Thoracic aorta (tissue), 2 donors: ENCODE measurements around the gene TBC1D2. TPM values are rescaled to one million over a fixed set of nuclear protein-coding genes. Genes with fewer than 3 reads are reported as not detected.

Experiments
- ATAC-seq: fragments of 150-250 bp; one replicate; pipeline ENCODE4 v1.8.0; 2017; ENCODE audit warnings: low read depth; ENCODE audit not compliant: insufficient number of reproducible peaks, low FRiP score
- DNase-seq: peaks from one replicate; pipeline ENCODE4 v3.0.0-alpha.2; 2020; ENCODE audit warnings: low spot score
- H3K27ac ChIP-seq, 2 donors: fragments of 200-600 bp; sonication (generic); 1 replicate in 1 of 2; 2 replicates in 1 of 2; pipeline ENCODE4 v1.5.1; 2016; ENCODE audit warnings: mild to moderate bottlenecking in 2 of 2, moderate library complexity in 2 of 2
- H3K27me3 ChIP-seq: fragments of 200-600 bp; sonication (generic); replicated peaks from 2 replicates; pipeline ENCODE4 v1.6.0; 2016; ENCODE audit warnings: mild to moderate bottlenecking; ENCODE audit not compliant: insufficient read depth
- H3K36me3 ChIP-seq: fragments of 200-600 bp; sonication (generic); one replicate; pipeline ENCODE4 v1.5.1; 2016
- H3K4me1 ChIP-seq, 2 donors: fragments of 200-600 bp; sonication (generic); 1 replicate in 1 of 2; 2 replicates in 1 of 2; pipeline versions ENCODE4 v1.5.1 to v1.6.0; 2016; ENCODE audit warnings: low read depth in 2 of 2, mild to moderate bottlenecking in 1 of 2; ENCODE audit not compliant: control insufficient read depth in 1 of 2
- H3K4me3 ChIP-seq: fragments of 200-600 bp; sonication (generic); 2 replicates; pipeline ENCODE4 v1.5.1; 2016; ENCODE audit warnings: mild to moderate bottlenecking
- H3K9me3 ChIP-seq: fragments of 200-600 bp; sonication (generic); 2 replicates; pipeline ENCODE4 v1.5.1; 2016
- CTCF ChIP-seq: fragments of 200-600 bp; sonication (generic); IDR thresholded peaks from one replicate; pipeline ENCODE4 v1.5.1; 2019; ENCODE audit warnings: antibody characterized with exemption
- total RNA-seq, 2 donors: library from RNA; depleted of rRNA; stranded (reverse); fragments of >200 nt; gene quantifications; one replicate each; pipeline versions ENCODE4 v1.1.0 to v1.2.3, GENCODE V29; 2016

The TBC1D2 gene
- total RNA-seq, 2 donors from 2014 or later, result 22.3 to 23.7 TPM

DNA sequence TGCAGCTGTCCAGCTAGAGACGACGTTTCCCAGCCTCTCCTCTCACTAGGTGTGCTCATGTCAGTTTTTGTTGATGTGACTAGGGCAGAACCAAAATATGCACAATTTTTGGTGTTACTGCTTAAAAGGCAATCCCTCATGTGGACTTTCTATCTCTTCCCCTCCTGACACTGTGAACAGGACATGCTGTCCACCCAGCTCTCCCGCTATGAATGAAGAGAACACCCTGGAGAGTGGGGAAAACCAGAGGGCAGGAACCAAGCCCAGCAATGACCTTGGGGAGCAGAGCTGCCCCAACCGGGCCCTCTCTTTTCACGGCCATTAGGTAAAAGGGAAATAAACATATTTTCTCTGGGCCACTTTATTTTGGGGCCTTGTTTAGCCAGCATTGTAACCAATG lies 46.7 kb upstream of the TBC1D2 start:
- no peak for TF ChIP-seq CTCF
- H3K36me3 ChIP-seq, result no peaks in the 10 kb centered on the region
- no peak for ATAC-seq
- no peaks in the 10 kb centered on the region for H3K9me3 ChIP-seq
- no peaks in the 10 kb centered on the region for H3K27me3 ChIP-seq
- H3K4me1 ChIP-seq, result peaks cover 0 to 7% of the 10 kb centered on the region in 2 donors
- H3K4me3 ChIP-seq, result no peak overlapping the region
- DNase-seq, result no peak
- no peak overlapping the region for H3K27ac ChIP-seq

DNA sequence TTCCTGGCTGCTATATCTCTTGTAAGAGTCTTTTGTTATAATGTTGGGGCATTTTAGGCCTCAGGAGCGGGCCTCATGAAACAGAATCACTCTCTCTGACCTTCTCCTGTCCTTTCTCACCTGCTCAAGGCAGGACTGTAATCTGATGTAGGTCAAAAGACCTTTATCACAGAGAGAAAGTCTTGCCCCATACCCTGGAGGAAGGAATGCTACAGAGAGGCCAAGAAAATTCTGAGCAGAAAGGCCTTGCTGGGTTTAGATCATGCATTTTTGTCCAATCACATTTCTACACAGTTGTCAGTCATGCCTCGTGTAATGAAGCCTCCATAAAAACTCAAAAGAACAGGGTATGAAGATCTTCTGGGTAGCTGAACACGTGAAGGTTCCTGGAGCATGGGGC lies 45.2 kb upstream of the TBC1D2 start:
- H3K4me3 ChIP-seq, result no peak overlapping the region
- no peak overlapping the region for H3K27ac ChIP-seq
- DNase-seq, result no peak
- no peaks in the 10 kb centered on the region for H3K9me3 ChIP-seq
- TF ChIP-seq CTCF, result no peak
- no peaks in the 10 kb centered on the region for H3K27me3 ChIP-seq
- no peaks in the 10 kb centered on the region for H3K36me3 ChIP-seq
- no peak for ATAC-seq
- H3K4me1 ChIP-seq, result peaks cover 0 to 7% of the 10 kb centered on the region in 2 donors

GRCh38 chr9:98298476-98298875 lies 43.0 kb upstream of the TBC1D2 start:
- Histone ChIP-seq H3K27me3 (no peaks in the 10 kb centered on the region), H3K36me3 (no peaks in the 10 kb centered on the region), H3K27ac (no peak overlapping the region), H3K9me3 (no peaks in the 10 kb centered on the region), H3K4me3 (no peak overlapping the region), H3K4me1 (peaks cover 0 to 7% of the 10 kb centered on the region in 2 donors)
- no peak for TF ChIP-seq CTCF
- no peak for ATAC-seq
- DNase-seq, result no peak

GRCh38 chr9:98295824-98296223 lies 40.4 kb upstream of the TBC1D2 start:
- H3K4me3 ChIP-seq, result no peak overlapping the region
- ATAC-seq (no peak), DNase-seq (no peak)
- no peak for TF ChIP-seq CTCF
- H3K27me3 ChIP-seq, result no peaks in the 10 kb centered on the region
- H3K27ac ChIP-seq, result no peak overlapping the region
- no peaks in the 10 kb centered on the region for H3K9me3 ChIP-seq
- no peaks in the 10 kb centered on the region for H3K36me3 ChIP-seq
- no peaks in the 10 kb centered on the region for H3K4me1 ChIP-seq

DNA sequence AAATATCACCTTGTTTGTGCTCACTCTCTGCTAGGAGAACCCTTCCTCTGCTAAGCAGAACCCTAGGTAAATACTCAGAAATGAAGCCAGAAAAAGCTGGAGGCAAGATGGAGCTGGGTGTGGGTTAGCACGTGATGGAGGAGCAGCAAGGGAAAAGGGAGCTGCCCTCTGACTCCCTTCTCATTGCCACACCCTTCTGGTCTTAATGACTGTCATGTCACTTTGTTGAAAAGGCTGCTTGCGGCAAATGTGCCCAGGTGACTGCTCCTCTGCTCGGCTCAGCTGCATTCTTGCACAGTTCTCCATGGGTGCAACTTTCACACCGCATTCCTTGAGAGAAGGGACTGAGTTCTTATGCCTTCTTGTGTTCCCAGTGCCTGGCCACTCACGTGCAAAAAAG lies 36.4 kb upstream of the TBC1D2 start:
- TF ChIP-seq CTCF, result no peak
- Histone ChIP-seq H3K9me3 (no peaks in the 10 kb centered on the region), H3K4me3 (no peak overlapping the region), H3K27ac (no peak overlapping the region), H3K36me3 (no peaks in the 10 kb centered on the region), H3K27me3 (no peaks in the 10 kb centered on the region), H3K4me1 (no peaks in the 10 kb centered on the region)
- DNase-seq (no peak), ATAC-seq (no peak)
